GM12892 (cell line): ENCODE data around the gene NPHP4.

ENCODE experiments used
- DNase-seq: peaks from one replicate; pipeline ENCODE4 v3.0.0; 2011; ENCODE audit not compliant: insufficient read length
- FAIRE-seq: peaks from 2 replicates; lab custom pipeline; 2011; peaks lifted over from hg19 to GRCh38; lab: Jason Lieb, UNC
- POLR2A ChIP-seq: IDR thresholded peaks from 2 replicates; pipeline ENCODE4 v1.6.1; 2011; ENCODE audit warnings: low read depth, low read length, control low read depth
- POLR2AphosphoS5 ChIP-seq: IDR thresholded peaks from 2 replicates; pipeline ENCODE4 v1.6.1; 2011; ENCODE audit warnings: low read depth, low read length, control low read depth
- TAF1 ChIP-seq: IDR thresholded peaks from 2 replicates; pipeline ENCODE4 v1.6.1; 2011; ENCODE audit warnings: low read depth, mild to moderate bottlenecking, control low read depth, low read length, borderline replicate concordance

The NPHP4 gene

DNA sequence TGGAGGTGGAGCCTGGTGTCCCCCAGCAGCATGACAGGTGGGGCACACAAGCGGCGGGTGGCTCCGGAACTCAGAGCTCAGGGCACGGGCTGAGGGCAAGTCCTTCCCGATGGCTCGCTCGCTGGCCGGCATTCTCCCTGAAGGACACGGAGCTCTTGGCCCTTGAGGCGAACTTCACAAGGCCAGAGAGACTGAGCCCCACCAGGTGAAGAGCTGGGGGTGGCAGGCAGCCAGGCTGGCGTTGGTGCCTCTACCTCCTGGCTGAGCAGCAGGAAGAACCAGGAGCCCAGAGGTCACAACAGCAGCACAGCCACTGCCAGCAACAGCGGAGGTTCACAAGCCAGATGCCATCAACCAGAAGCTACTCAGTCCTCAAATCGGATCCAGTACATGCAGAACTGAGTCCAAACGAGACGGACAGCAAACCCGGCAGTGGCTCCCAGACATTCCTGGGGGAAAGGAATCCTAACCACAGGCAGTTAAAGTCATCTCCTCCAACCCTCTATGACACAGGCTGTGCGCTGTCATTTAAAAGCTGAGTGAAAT, 54.1 kb downstream of the NPHP4 start:
- FAIRE-seq (no peak), DNase-seq (no peak)
- no peak for TF ChIP-seq POLR2AphosphoS5
- no peak for TF ChIP-seq TAF1
- TF ChIP-seq POLR2A, result no peak

DNA sequence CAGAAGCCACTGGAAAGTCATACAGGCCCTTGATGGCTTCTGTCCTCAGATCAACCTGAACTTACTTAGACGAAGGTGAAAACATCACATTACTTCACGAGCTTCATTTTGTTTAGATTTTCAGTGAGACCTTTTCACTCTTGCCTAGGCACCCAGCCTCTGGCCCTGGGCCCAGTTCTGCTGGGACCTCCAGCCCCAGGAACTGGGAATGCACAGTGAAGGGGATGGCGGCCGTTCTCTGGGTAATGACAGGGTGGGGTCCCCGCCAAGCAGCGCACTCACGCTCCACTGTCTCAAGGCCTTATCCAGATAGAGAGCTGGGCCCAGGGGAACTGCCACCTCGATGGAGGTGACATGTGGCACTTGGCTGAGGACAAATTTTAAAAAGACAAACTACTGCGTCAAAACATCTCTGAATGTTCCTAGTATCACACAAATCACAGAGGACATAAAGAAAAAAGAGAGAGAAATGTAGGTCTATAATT, 54.8 kb downstream of the NPHP4 start:
- no peak for TF ChIP-seq POLR2A
- no peak for TF ChIP-seq TAF1
- no peak for TF ChIP-seq POLR2AphosphoS5
- DNase-seq (no peak), FAIRE-seq (no peak)

DNA sequence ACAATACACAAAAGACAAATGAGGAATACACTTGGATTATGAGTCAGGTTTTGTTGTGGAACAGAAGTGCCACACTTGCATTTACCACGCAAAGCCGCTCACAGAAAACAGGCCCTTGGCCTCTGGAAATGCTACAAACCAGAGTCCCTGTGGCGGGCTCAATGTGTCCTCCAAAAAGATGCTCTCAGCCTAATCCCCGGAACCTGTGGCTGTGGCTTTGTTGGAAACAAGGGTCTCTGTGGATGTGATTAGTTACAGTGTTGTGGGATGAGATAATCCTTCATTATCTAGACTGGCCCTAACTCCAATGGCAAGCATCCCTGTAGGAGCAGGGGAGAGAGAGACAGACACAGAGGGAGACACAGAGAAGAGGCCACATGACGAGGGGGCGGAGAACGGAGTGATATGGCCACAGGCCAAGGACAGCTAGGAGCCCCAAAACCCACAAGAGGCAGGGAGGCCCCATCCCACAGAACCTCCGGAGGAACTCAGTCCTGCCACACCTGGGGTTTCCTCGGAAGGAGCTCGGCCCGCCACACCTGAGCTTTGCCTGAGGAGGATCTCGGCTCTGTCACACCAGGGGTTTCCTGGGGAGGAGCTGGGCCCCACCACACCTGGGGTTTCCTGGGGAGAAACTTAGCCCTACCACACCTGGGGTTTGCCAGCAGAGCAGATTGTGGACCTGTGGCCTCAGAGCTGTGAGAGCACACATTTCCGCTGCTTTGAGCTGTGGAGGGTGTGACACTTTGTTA, 55.4 kb downstream of the NPHP4 start:
- DNase-seq, result no peak
- TF ChIP-seq TAF1 (no peak), POLR2AphosphoS5 (no peak), POLR2A (no peak)
- FAIRE-seq, result no peak

DNA sequence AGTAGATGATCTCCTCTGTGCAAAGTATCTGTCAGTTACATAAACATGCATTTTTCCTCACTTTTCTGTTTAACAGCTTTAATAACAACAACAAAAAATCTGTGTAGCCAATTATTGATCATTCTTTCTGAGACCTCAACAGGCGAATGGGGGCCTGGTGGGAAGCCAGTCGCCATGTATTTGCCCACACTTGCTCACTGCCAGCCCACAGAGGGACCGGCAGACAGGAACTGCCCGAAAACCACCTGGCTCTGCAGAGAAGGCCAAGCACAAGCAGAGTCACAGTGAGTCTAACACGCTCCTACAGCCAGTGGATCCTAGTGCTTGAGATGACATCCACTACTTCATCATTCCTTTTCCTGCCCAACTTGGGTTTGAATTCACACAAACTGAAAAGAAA, 56.1 kb downstream of the NPHP4 start:
- no peak for TF ChIP-seq POLR2A
- no peak for TF ChIP-seq TAF1
- TF ChIP-seq POLR2AphosphoS5, result no peak
- no peak for FAIRE-seq
- DNase-seq, result no peak

DNA sequence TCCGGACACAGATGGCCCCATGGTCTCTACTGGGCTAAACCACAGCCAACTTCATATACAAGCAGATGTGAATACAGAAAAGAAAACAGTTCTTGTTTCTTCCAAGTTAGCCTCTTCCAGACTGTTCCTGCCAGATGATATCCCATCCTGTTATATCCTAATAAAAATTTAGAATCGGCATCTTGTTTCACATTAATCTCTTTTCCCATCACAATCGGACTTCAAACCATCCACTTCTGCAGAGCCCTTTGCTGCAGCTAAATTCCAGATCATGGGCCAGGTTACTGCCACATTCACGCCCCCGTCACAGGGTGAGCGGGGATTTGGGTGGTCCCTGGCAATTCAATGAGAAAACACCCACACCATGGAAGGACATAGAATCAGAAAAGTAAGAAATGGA, 57.2 kb downstream of the NPHP4 start:
- TF ChIP-seq TAF1 (no peak), POLR2AphosphoS5 (no peak), POLR2A (no peak)
- no peak for FAIRE-seq
- no peak for DNase-seq

DNA sequence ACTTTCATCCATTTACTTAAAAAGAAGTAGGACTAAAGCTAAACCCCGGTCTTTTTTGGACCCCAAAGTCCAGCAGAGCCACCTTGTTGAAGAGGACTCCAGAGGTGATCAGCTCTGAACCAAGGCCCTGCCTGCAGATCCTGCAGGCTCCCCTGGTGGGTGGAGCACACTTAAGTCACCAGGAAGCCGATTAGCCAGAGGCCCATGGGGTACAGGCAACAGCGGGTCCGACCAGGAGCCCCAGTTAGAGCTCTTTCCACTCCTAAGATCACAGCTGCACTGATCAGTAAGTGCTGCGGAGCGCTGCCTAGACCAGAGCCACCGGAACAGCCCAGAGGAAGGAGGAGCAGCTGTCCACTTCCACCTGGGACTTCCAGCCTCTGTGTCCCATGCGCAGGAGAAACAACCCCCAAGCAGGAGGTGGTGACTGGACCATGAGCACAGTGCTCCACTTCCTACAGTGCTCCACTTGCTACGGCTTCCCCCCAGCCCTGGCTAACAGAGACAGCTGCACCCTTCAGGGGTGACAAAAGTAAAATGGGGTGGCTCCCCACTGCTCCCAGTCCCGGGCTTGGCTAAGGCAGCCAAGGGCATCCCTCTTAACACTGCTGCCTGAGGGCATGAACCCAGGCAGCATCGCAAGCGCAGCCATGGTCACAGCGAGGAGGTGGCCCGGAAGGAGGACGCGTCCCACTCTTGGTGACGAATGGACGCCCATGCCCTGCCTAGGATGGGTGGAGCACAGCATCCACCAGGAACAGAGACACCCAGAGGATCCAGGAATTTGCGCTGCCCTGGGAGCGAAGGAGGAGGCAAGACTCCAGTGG, 58.0 kb downstream of the NPHP4 start:
- no peak for DNase-seq
- FAIRE-seq, result no peak
- TF ChIP-seq POLR2AphosphoS5, result no peak
- TF ChIP-seq TAF1, result no peak
- no peak for TF ChIP-seq POLR2A

DNA sequence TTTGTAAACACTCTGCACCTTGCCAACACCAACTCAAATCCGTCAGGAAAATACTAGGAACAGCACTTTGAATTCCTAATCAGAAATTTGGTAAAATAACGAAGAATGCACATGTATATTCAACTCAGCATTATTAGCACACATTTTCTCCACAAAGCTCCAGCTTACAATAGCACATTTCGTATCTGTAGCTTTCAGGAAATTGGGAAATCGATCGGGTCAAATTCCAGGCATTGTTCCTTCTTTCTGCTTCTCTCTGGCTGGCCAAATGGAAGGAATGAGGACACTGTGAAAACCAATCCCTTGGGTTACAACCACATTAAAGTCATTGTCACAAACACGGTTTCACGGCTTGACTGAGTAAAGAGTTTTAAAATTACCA, 58.6 kb downstream of the NPHP4 start:
- DNase-seq (no peak), FAIRE-seq (no peak)
- no peak for TF ChIP-seq POLR2A
- TF ChIP-seq POLR2AphosphoS5, result no peak
- TF ChIP-seq TAF1, result no peak

DNA sequence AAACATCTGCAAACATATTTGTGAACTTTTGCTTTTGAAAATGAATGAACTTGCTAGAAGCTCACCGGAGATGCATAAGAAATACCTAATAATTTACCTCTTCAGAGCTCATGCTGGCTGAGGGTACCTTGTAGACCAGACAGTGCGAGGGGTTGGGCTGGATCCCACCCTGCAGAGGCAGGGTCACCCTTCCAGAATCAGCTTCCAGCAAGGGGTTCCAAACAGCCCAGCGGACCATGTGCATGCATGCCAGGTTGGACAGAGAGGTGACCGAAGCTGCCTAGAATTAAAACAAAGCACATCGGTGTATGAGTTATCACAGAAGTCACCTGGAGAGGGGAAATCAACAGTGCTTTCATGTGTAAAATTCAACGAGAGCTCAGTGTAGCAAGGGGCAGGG, 59.2 kb downstream of the NPHP4 start:
- no peak for FAIRE-seq
- TF ChIP-seq POLR2A (no peak), TAF1 (no peak), POLR2AphosphoS5 (no peak)

DNA sequence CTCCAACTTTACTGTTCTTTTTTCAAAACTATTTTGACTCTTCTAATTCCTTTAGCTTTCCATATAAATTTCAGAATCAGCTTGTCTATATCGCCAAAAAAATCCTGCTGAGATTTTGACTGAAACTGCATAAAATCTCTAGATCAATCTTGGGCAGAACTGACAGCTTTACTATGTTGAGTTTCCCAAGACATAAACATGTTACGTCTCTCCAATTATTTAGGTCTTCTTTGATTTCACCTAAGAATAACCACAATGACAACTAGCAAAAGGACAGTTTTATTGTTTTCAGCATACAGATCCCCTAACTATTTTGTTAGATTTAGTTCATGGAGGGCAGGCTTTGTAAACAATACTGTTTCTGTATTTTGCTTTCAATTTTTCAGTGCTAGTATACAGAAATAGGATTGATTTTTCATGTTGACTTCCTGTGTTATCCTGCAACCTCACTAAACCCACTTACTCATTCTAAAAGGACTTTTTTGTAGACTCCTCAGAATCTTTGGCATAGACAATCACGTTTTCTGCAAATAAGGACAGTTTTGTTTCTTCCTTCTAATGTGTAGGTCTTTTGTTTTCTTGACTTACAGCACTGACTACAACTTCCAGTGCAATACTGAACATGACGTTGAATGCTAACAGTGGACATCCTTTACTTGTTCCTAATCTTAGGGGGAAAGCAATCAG, 63.4 kb downstream of the NPHP4 start:
- DNase-seq (no peak), FAIRE-seq (no peak)
- TF ChIP-seq POLR2A, result no peak
- no peak for TF ChIP-seq POLR2AphosphoS5
- no peak for TF ChIP-seq TAF1

More for the DNA sequence above, 59.2 kb downstream of the NPHP4 start:
- no peak for DNase-seq

DNA sequence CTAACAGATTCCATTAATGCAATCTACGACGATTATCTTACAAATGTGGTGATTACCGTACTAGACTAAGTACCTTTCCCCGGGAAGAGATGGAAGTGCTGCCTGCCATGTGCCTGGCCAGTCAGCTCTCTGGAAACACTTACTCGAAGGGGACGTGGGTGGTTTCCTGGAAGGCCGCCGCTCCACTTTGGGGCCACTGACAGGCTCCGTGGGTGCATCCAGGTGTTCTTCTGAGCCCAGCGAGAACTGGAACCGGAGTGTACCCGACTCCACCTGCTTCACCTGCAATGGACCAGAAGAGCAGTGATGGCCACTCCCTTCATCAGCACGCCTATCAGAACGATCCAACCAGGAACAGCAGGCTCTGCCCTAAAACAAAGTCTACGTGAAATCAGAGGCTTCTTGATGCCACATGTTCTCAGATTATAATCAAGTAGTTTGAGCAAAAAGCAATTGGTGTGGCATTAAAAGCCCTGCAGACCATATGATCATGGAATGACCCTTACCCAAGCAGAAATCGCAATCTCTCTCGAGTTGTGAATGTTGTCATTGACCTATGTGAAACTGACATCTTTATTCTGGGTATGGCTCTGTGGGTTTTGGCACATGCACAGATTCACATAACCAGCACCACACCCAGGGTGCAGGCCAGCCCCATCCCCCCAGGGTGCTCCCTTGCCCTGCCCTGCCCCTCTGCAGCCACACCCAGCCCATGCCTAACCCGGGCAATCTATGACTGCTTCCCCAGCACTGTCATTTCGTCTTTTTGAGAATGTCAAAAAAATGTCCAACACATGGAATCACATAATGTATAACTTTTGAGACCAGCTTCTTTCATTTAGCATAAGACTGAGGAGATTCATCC, 64.5 kb downstream of the NPHP4 start:
- DNase-seq (no peak), FAIRE-seq (no peak)

More for the DNA sequence above, 64.5 kb downstream of the NPHP4 start:
- no peak for TF ChIP-seq POLR2AphosphoS5
- TF ChIP-seq TAF1, result no peak
- TF ChIP-seq POLR2A, result no peak
